Measurements from ENCODE around the gene METTL16. TPM values are rescaled to one million over a fixed set of nuclear protein-coding genes. Genes with fewer than 3 reads are reported as not detected.

METTL16 gene
- total and polyA plus RNA-seq, 2 of the 4 experiments (the other 2 are of a cell fraction), result 11.8 to 15.4 TPM

DNA sequence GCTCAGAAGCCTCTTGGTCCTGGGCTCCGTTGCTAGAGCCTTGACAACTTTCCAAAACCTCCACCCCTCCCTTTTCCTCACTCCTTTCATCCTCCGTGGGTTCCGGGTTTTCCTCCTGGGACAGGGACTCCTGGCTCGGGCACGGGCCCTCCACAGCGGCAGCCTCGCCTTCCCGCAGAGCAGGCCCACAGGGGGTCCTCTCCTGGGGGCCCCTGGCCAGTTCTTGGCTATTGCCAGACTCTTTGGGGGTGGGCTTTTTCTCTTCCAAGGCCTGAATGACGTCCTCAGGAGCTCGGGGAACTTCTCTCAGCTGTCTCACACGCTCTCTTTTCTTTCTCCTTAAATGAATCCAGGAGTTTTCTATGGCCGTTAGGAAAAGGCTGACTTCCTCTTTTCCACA is 91.5 kb downstream of the METTL16 start:
- Histone ChIP-seq H2BK5ac (ENCODE audit: low read depth, low read length, poor library complexity, severe bottlenecking) (no peak overlapping the region), H3K9me3 (ENCODE audit: control insufficient read depth, insufficient read depth, low read length) (no peaks in the 10 kb centered on the region), H4K91ac (ENCODE audit: insufficient read depth, low read depth, low read length) (0 out of 2 replicates have a peak overlapping the region, but pooled peaks have one; percentile 4), H2AFZ (replicated peaks; ENCODE audit: low read length, poor library complexity) (no peak overlapping the region), H3K18ac (ENCODE audit: low read depth, low read length) (no peak overlapping the region; the same call in 1 of the 2 replicates), H2BK120ac (ENCODE audit: low read depth, low read length) (no peak overlapping the region), H3K4me2 (ENCODE audit: low read depth, low read length) (no peak overlapping the region), H3K36me3 (ENCODE audit: control insufficient read depth, insufficient read depth, low read length) (peaks cover 5% of the 10 kb centered on the region; the same call in 1 of the 2 replicates), H4K20me1 (ENCODE audit: insufficient read depth, low read length) (no peaks in the 10 kb centered on the region), H3K27ac (ENCODE audit: insufficient read depth, low read length) (no peak overlapping the region), H2BK20ac (ENCODE audit: low read depth, low read length) (no peak overlapping the region), H3K4me1 (ENCODE audit: control insufficient read depth, insufficient read depth, low read length) (peaks cover 22% of the 10 kb centered on the region), H3K9me1 (ENCODE audit: insufficient read depth, low read length) (peaks cover 3% of the 10 kb centered on the region; the same call in 1 of the 2 replicates), H3K79me1 (ENCODE audit: low read depth in 1 of 2, low read length in 2 of 2) (peaks cover 7 to 32% of the 10 kb centered on the region in 2 experiments; a peak in 3 of 4 replicates), H3K4ac (ENCODE audit: low read depth, low read length) (no peak overlapping the region), H2AK9ac (replicated peaks; ENCODE audit: low read depth, low read length, poor library complexity) (no peak overlapping the region), H3K23ac (ENCODE audit: low read depth, low read length) (no peak overlapping the region), H2AK5ac (ENCODE audit: low read depth, low read length) (no peak overlapping the region; the same call in 1 of the 2 replicates), H3K56ac (ENCODE audit: extremely low read depth, insufficient read depth, low read length) (no peak overlapping the region), H3K4me3 (ENCODE audit: insufficient read depth, low read depth, low read length) (no peak overlapping the region), H3K14ac (replicated peaks; ENCODE audit: low read depth, low read length) (no peak overlapping the region), H3K9ac (ENCODE audit: low read depth, low read length) (no peak overlapping the region), H2BK15ac (ENCODE audit: low read depth, low read length) (0 out of 3 replicates have a peak overlapping the region, but pooled peaks have one; percentile 68), H4K8ac (ENCODE audit: low read depth in 2 of 2, low read length in 2 of 2) (no peak overlapping the region), H4K5ac (ENCODE audit: low read depth, low read length) (no peak overlapping the region), H3K27me3 (ENCODE audit: control insufficient read depth, insufficient read depth, low read length) (no peaks in the 10 kb centered on the region)
- ChIA-PET CTCF (no interaction called here), POLR2A (ENCODE audit: unreplicated experiment) (no interaction called here)
- dilution Hi-C loops (cut with HindIII; ENCODE audit: low sequenced_read_pairs, unreplicated experiment), result no loop called here
- BruUV-seq (replicated peaks), result TSS peak; percentile 39
- intact Hi-C loops (cut with micrococcal nuclease), result loop anchor here (5.0 kb wide), 1 partner anchor 262 kb away; no protein-coding TSS in a partner anchor
- 72% methylated on average over 8 of the region's 12 CpGs; no CpG with 5 or more reads in 1 of the 2 experiments for WGBS, 2 experiments (ENCODE audit: extremely low coverage in 2 of 2, insufficient read length in 1 of 2)
- ATAC-seq (ENCODE audit: low read depth) (no peak), DNase-seq (no peak)
- TF ChIP-seq FOS (IDR thresholded peaks at IDR 0.05; ENCODE audit: low read depth, low read length), result no peak
- in situ Hi-C loops (cut with MboI; ENCODE audit: low sequenced_read_pairs), result loop anchor here (10.0 kb wide), 1 partner anchor 255 kb away; no protein-coding TSS in a partner anchor
